GM21360 (cell line): ENCODE results near the gene SLC45A1.
A peak's percentile ranks its signal among the peaks of the same experiment; 100 is the strongest.
"Not testable (repeated sequence)": the region's sequence is repeated elsewhere in the genome, so short reads cannot be mapped to it uniquely, and the experiment has no call there.

Source experiments
- ATAC-seq: cut with Tn5 transposase; IDR thresholded peaks from one replicate; pipeline ENCODE4 v1.9.1; 2021; ENCODE audit warnings: mild to moderate bottlenecking, moderate library complexity; ENCODE audit not compliant: unreplicated experiment

The SLC45A1 gene

DNA sequence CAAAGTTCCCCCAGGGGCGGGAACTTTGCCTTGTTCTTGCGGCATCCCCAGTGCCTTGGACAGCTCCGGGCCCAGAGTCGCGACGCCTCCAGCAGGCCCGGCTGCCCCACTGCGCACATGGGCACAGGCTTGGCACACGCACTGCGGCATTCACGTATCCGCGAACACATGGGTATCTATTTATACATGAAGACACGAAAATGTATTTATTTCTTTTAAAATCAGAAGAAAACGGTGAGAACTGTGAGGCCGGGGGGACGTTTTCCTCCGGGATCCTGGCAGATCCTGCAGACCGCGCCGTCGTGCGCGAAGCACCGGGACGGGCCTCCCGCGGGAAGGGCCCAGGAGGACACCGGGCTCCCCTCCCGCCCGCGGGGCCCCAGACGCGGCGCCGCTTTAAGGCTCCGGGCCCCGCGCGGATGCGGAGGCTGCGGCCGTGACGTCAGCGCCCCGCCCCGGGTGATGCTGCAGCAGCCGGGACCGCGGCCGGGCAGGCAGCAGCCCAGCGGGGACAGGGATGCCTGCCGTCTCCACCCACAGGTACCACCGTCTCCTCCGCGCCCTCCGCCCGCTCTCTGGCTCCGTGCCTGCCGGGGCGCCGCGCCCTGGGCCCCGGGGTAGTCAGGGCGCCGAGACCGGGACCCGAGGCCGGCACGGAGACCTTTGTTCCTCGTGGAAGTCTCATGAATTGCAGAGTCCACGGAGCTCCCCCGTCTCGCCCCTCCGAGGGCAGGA lies at the start of gene SLC45A1:
SLC45A1 (plus strand) TSS at position 468 of the 735 bp plus-strand sequence. CDS start 6,216 bp downstream, outside the sequence.
- no peak for ATAC-seq

DNA sequence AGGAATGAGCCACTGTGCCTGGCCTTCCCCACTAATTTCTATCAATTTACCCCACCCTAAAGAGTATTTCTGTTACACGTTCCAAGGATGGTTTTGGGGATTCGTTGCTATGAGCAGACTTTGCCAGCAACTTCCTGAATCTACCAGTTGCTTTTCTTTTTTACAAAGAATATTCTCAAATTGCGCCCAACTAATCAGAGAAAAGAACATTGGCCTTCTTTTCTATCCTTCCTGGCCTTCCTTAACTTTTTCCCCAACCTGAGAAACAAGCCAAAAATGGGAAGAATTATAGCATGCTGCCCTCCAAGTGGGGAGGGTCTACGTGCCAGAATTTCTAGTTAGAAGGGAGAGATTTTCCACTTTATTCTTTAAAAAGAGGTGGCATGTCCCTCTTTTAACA lies 44.9 kb upstream of the SLC45A1 start:
- no peak for ATAC-seq

DNA sequence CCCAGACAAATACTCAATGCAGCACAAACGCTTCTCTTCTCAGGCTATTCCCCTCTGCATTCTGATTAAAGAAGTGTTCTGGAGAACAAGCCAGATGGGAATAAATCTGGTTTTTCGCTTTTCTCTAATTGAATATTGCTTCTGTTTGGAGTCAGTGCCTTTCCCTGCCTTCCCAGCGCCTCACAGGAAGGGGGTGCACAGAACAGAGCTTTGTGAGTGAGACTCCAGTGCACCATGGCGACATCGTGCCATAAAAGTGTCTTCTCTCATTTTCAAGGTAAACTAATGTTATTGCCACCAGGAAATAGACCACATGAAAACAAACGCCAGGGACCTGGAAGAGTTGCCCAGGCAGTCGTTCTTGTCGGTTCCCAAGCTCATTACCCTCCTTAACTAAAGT lies 43.6 kb upstream of the SLC45A1 start:
- no peak for ATAC-seq

DNA sequence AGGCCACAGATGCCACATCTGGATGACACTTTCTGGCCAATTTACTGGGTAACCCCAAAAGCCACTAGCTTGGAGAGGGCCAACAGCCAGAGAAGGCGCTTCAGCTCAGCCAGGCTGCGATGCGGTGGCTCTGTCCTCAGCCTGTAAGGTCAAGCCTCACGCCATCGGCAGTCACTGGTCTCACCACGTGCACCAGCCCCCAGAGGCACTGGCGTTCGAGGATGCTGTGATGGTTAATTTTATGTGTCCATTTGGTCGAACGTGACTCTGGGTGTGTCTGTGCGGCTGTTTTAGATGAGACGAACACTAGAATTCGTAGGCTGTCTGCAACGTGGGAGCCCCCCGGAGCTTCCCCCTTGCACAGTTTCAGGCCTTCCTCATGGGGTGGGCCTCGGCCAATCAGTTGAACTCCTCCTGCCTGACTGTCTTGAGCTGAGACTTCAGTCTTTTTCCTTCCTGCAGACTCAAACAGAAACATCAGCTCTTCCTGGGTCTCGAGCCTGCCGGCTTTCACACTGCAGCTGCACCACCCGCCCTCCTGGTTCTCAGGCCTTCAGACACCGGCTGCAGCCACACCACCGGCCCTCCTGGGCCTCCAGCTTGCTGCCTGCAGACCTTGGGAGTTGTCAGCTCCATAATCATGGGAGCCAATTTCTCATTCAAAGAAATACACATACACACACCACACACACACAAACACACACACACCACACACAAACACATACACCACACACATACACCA lies 41.6 kb upstream of the SLC45A1 start:
- no peak for ATAC-seq

DNA sequence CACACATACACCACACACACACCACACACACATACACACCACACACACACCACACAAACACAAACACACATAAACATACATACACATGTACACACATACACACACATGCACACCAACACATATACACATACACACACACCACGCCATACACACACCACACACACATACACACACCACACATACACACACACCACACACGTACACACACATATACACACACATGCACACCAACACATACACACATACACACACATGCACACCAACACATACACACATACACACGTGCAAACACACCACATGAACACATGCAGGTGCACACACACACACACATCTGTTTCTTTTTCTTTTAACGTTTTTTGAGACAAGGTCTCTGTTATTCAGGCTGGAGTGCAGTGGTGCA lies 41.0 kb upstream of the SLC45A1 start:
- ATAC-seq = no peak

DNA sequence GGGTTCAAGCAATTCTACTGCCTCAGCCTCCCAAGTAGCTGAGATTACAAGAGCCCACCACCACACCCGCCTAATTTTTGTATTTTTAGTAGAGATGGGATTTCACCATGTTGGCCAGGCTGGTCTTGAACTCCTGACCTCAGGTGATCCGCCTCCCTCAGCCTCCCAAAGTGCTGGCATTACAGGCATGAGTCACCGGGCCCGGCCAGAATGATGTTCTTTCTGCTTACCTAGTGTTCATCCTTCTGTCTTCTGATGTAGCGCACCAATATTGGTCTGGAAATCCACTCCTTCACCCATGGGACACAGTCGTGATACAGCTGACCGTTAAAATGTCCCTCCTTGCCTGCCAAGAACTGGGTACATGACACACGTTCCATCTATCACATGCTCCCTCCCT lies 39.2 kb upstream of the SLC45A1 start:
- ATAC-seq = not testable (repeated sequence)

DNA sequence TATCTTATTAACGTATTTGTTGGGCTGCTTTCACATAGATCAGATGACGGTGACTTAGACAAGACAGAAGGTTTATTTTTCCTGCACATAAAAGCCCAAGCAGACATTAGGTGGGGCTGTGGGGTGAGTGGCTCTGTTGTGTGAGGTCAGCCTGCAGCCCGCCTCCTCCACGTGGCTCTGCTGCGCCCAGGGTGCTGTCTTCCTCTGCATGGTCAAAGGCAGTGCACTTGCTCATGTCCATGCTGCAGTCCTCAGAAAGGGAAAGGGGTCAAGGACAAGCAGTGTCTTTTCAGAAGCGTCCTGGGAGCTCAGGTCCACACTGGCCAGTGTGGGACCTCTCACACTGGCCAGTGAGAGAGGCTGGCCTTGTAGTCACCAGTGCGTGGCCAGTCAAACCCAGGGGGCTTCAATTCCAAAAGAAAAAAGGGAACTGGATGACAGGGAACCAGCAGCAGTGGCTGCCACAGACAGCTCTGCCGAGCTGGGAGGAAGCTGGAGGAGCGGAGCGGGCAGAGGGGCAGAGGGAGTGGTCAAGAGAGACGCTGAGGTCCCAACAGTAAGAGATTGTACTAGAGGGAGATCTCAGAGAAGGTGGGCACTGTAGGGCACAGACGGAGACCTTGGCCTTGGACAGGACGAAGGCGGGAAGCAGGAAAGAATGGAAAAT lies 35.9 kb upstream of the SLC45A1 start:
- ATAC-seq = no peak

DNA sequence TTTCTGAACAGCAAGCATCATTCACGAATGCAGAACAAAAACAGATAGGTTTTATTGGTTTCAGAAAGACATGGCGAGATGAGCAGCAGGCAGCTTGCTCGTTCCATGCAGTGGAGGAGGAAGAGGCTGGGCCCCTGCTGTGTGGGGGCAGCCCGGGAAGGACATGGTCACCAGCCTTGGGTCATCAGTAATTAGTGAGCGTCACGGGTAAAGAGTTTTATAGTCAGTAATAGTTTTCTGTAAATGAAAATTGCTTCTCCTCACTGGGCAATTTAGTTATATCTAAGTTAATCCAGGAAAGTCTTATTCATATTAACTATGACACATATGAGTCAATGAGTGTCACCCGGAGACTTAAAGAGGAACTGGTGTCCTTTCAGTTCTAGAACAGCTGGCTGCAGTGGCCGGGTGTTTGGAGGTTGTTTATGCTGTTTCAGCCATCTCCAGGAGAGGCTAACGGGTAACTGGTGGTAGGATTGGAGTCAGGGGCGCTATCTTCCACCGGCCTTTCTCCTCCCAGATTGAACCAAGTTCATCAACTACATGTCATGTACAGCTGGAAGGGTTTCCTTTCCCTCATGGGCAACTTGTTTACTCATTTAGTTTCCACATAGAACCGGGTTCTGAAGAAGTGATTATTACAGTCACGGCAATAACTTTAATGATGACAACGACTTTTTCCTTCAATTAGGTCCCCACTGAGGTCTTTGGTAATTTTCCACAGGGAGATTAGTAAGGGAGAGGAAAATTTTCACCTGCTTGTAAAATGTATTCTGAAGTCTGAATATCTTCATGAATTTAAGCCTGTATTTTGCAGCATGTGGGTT lies 34.6 kb upstream of the SLC45A1 start:
- ATAC-seq = peak; percentile 88

DNA sequence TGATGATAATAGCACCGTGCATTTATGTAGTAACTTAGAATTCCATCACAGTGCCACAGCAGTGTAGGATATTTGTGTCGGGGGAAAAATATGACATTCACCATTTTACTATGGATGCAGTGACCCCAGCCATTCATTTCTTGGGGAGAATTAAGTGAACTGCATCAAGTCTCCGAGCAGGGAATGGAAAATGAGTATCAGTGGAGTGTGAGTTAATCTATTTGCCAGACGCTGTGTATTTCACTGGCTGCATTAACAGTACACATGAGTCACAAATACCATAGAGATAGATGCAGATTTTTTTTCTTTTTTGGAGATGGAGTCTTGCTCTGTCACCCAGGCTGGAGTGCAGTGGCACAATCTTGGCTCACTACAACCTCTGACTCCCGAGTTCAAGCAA lies 33.8 kb upstream of the SLC45A1 start:
- ATAC-seq = no peak

DNA sequence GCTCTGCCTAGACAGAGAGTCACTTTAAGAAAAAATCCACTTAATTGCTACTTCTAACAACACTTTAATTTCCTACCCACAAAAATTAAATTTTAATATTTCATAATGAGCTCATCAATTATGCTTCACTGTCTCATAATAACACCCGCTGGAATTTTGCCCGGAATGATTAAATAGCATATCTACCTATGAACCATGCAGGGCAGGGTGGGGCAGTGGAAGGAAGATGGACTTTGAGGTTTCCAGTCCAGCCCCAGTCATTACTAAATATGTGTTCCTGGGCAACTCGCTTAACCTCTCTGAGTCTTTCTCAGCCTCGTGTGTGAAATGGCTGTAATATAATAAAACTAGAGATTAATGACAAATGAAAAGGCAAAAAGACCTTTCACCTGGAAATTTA lies 32.8 kb upstream of the SLC45A1 start:
- ATAC-seq = no peak

DNA sequence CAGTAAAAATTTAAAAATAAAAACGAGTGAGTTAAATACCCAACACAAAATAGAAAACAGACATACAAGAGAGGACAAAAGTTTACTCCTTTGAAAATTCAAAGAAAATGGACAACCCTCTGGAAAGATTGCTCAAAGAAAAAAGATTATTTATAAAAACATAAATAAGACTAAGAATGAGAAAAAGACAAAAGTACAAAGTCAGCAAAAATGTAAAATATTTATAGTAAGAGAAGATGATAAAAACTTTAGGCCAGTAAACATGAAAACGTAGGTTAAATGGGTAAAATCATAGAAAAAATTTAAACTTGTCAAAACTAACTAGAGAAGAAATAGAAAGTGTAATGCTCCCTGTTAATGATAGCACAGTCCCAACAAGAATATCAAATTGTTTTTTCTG lies 31.9 kb upstream of the SLC45A1 start:
- ATAC-seq = no peak

DNA sequence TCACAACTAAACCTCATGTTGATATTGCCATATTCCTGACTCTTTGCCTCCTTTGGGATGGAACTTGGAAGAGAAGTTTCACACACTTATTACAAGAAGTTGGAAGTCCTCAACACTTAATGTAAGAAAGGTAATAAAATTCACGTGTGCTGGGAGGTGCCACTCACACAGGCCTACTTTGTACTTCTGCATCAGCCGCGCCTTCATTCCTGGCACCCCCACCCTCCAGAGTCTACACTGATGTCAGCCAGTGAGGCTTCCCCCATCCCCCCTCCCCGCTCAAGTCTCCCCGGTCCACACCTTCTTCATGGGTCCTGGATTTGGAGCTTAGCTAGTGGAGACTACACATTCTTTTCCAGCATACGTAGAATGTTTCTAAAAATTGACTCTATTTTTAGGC lies 24.8 kb upstream of the SLC45A1 start:
- ATAC-seq = no peak

DNA sequence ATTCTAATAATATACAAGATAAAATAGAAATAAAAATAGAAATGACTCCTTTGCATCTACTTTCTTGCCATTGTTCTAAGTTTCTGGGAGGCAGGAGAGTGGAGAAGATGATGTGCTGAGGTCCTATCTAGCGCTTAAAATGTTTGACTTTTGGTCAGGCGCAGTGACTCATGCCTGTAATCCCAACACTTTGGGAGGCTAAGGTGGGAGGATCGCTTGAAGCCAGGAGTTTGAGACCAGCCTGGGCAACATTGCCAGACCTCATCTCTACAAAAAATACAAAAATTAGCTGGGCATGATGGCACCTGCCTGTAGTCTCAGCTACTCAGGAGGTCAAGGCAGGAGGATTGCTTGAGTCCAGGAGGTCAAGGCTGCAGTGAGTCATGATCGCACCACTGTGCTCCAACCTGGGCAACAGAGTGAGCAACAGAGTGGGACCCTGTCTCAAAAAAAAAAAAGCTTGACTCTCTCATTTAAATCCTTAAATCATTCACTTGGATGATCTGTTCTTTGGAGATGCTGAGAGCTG lies 24.2 kb upstream of the SLC45A1 start:
- ATAC-seq = no peak

DNA sequence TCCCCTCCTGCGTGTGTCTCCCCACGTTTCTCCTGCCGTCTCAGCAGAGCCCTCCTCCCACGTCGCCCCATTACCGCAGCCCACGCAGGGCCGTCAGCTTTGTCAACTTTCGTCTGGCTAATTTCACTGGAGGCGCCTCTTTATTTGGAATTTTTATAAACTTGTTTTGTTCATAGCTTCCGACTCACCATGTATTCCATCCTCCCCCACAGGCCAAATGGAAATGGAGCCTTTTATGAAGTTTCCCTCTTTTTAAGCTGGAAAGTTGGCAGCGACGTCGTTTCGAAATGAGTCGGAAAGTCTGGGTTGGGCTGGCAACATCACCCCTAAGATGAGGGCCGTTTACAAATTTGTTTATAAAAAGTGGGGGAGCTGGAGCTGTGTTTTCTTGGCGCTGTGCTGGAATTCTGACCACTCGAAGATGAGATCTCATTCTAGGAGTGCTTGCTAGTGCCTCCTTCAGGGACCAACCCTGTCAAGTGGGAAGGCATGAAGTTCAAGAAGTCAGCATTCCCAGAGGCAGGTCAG lies 23.7 kb upstream of the SLC45A1 start:
- ATAC-seq = no peak

DNA sequence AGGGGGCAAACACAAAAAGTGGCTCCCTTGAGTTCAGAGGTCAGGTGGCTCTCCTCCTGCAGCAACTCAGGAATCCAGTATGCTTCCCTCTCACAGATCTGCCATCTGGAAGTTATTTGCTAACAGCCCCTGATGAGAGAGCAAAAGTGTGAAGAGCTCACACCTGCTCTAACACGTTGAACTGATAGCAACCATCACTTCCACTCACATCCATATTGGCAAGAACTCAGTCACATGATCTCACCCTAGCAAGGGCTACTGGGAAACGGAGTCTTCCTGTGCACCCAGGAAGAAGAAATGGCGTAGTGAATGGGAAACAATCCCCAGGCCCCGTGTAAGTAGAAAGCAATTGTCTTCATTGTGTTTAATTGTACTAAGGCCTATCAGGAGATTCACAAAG lies 20.7 kb upstream of the SLC45A1 start:
- ATAC-seq = no peak

DNA sequence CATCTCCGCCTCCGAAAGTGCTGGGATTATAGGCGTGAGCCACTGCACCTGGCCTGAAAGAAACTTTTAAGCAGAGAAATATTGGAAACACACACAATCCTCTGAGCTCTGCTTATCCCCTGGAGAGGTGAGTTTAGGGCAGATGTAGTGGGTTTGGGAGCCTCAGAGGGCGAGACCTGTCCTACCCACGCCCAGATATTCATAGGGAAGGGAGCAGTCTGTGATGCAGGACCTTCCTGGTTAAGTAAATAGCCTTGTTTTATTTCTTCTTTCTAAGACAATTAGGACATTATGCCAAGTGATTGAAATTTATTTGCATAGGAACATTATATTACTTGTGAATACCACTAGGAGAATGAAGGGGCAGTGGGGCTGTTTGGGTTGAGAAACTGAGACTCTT lies 18.0 kb upstream of the SLC45A1 start:
- no peak for ATAC-seq

DNA sequence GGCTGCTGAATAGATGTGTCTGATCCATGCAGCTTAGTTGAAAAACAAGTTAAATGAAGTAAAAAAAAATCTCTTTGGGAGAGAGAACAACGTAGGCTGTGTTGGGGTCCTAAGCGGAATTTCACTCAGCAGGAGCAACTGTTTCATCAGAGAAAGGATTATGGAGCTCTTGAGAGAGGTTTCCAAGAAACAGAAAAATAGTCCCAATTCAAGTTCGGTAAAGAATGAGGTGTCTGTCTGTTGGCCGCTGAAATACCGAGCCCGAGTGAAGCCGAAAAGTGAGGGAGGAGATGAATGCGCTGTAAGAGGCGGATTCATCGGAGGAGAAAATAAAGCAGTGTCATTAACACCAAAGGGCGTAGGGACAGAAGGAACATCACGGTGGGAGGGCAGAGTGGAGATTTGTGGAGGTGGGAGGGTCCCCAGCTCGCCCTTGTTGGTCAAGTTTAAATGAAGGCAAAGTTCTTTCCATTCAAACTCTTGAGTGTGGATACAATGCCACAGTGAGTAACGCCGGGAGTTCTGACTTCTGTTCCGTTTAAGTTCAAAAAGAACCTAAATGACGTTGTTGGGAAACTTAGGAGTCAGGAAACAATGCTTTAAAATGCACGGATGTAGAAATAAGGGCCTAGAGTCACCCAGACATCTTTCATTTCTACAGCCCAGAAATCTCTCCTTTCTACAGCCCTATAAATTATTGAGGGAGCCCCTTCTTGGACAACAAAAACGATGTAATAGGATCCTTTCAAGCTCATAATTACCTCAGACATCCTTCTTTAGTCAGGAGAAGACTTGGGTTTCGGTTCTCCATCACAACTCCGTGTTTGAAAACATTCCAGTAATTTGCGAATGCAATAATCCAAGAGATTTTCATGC lies 15.6 kb upstream of the SLC45A1 start:
- no peak for ATAC-seq

DNA sequence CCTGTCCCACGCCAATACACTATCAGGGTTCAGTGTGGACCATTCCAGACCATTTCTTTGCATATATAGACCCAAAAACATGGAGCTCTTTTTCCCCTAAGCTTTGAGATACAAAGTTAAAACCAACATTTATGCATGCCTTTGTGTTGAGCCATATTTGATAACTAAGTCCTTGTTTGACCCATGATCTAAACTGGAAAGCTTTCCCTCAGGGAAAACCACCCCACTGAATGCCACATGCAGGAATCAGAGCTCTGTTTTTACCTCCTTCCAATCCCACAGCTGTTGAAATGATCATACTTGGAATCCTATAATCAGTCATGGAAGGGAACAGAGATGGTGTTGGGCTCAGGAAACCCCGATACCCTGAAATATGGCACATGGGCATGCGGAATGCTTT lies 14.8 kb upstream of the SLC45A1 start:
- no peak for ATAC-seq

DNA sequence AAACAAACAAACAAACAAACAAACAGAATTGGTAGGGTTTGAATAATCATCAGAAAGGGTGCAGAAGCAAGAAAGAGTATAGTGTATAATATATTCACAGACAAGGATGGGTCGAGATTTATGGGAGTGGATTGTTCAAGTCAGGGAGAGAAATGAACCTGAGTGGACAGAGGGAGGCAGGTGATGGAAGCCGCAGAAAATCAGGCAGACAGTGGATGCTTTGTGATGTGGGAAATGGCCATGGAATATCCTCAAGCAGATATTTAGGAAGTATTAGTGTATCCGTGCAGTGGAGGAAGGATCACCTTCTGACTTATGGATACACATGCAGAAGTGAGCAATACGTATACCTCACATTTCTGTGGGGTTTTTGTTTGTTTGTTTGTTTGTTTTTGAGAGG lies 14.0 kb upstream of the SLC45A1 start:
- no peak for ATAC-seq

DNA sequence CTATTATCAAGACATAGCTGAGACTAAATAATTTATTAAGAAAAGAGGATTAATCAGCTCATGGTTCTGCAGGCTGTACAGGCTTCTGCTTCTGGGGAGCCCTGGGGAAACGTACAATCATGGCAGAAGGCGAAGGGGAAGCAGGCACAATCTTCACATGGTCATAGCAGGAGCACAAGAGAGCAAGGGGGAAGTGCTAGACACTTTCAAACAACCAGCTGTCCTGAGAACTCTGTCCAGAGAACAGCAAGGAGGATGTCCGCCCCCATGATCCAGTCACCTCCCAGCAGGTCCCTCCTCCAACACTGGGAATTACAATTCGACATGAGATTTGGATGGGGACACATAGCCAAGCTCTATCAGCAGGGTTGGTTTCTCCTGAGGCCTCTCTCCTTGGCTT lies 10.3 kb upstream of the SLC45A1 start:
- no peak for ATAC-seq
